GM12872 (cell line): ENCODE results near the gene ARAP2.

Experiments used
- TF ChIP-seq, protein P1 (sequence below): IDR thresholded peaks from 3 replicates; pipeline ENCODE4 v1.5.1; 2011; ENCODE audit warnings: low read depth, mild to moderate bottlenecking, low read length, moderate library complexity; ENCODE audit not compliant: insufficient read depth

Gene ARAP2

DNA sequence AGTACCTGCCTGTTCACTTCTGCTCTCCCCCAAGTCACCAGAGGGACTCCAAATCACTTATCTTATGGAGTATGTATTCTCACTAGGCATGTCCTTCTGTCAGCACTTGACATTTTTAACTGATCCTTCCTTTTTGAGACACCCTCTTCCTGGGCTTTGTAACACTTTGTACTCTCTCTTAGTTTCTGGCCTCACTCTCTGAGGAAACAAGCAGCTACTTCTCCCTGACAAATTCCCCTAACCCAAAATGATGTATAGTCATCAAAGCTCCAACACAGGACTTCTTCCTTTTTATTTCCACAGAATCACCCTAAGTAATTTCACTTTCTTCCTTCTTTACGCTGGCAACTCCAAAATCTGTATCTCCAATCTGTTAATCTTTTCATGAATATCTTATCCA lies 101.8 kb downstream of the ARAP2 start:
- TF ChIP-seq, protein P1, sequence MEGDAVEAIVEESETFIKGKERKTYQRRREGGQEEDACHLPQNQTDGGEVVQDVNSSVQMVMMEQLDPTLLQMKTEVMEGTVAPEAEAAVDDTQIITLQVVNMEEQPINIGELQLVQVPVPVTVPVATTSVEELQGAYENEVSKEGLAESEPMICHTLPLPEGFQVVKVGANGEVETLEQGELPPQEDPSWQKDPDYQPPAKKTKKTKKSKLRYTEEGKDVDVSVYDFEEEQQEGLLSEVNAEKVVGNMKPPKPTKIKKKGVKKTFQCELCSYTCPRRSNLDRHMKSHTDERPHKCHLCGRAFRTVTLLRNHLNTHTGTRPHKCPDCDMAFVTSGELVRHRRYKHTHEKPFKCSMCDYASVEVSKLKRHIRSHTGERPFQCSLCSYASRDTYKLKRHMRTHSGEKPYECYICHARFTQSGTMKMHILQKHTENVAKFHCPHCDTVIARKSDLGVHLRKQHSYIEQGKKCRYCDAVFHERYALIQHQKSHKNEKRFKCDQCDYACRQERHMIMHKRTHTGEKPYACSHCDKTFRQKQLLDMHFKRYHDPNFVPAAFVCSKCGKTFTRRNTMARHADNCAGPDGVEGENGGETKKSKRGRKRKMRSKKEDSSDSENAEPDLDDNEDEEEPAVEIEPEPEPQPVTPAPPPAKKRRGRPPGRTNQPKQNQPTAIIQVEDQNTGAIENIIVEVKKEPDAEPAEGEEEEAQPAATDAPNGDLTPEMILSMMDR: no peak

DNA sequence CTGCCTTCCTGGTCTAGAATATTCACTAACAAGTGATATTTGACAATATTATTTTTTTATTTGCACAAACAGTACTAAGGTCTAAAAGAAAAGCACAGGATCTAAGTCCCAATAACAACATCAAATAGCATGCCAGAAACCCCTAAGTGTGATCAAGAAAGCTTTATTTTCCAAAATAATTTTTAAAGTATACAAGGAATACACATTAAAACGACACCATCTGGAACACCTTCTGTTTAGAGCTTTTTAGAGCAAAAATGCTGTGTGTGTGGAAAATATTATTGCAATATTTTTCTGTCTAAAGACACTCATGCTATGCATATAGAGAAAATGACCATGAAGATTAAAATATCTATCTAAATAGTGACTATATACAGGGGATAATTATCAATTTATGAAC lies 103.1 kb downstream of the ARAP2 start:
- TF ChIP-seq, protein P1: no peak

- TF ChIP-seq, protein P1: no peak
Measured at GRCh38 chr4:36140421-36140820, 103.9 kb downstream of the ARAP2 start.

DNA sequence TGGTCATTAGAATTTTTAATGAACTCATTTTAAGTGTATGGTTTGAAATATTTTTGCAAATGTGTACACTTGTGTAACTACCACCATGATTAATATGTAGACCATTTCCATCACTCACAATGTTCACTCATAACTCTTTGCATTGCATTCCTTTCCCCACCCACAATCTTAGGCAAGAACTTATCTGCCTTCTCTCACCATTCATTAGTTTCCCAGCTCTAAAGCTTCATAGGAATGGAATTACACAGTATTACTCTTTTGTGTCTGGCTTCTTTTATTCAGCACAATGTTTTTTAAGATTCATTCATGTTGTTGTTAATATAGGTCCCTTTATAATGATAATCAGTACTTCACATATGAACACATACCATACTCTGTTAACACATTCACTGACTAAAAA lies 106.1 kb downstream of the ARAP2 start:
- TF ChIP-seq, protein P1: no peak

GRCh38 chr4:36137336-36137735 lies 107.0 kb downstream of the ARAP2 start:
- TF ChIP-seq, protein P1: no peak

DNA sequence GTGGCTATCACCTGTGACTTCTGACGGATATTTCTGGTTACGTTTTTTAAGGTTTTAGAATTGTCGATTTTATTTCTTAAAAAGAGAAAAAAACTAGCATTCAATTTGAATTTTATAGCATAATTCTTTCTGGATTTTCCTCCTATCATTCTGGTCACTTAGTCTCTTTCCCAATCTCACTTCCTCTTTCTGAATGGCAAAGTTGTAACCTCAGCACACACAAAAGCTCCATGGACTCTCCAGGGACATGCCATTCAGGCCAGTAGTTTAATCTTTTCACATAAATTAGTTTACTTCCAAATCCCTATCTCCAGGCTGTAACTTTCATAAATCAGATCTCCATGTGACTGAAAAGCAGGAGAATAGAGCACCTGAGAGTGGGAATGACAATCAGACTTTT lies 110.7 kb downstream of the ARAP2 start:
- TF ChIP-seq, protein P1: no peak

GRCh38 chr4:36133086-36133485 lies 111.2 kb downstream of the ARAP2 start:
- TF ChIP-seq, protein P1: no peak

GRCh38 chr4:36130641-36131040 lies 113.7 kb downstream of the ARAP2 start:
- TF ChIP-seq, protein P1: no peak
